Measurements from ENCODE around the gene VWA2. TPM values are rescaled to one million over a fixed set of nuclear protein-coding genes. Genes with fewer than 3 reads are reported as not detected.

VWA2 gene
- total and polyA plus RNA-seq, 10 of the 15 experiments (the other 5 are each of a cell fraction or from before 2014, with no cell fraction given), result 0.03 TPM; not detected in 9

DNA sequence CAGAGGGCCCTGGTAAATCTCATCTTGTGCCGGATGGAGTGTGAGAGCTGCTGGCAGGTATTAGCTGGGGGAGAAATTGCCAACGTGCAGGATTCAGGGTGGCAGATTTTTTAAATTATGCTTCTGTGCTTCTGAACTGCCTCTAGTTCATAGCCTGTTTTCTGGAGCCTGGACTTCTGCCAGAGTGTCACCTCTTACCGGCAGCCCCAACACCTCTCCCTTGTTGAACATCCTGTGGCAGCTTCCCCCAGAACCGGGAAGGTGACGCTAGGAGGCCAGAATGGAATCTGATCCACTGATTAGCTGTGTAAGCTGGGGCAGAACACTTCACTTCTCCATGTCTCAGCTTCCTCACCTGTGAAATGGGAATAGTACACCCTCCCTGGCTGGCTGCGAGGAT is 5.1 kb downstream of the VWA2 start:
- POLR2A ChIA-PET, result interaction anchor here (0.8 kb wide), 1 partner anchor 15 kb away, joined by 3 read pairs; no protein-coding TSS in a partner anchor
- CTCF ChIA-PET, result interaction anchor here (0.6 to 0.7 kb wide), 2 partner anchors 446 to 462 kb away, joined by 3 read pairs; no protein-coding TSS in a partner anchor
- no peak for ATAC-seq
- H3K9ac ChIP-seq (ENCODE audit: control insufficient read depth, insufficient read depth, low read length), result no peak overlapping the region
- no peaks in the 10 kb centered on the region for H3K9me3 ChIP-seq (replicated peaks; ENCODE audit: control insufficient read depth, insufficient read depth, low read length)
- BruUV-seq (replicated peaks), result no TSS peak
- RAD21 ChIA-PET (ENCODE audit: unreplicated experiment), result no interaction called here
- no peak overlapping the region for H3K27ac ChIP-seq (ENCODE audit: control insufficient read depth, insufficient read depth)
- H2AFZ ChIP-seq (ENCODE audit: control insufficient read depth, low read depth, low read length), result no peak overlapping the region
- H3K4me1 ChIP-seq (ENCODE audit: control insufficient read depth, insufficient read depth, low read length), result no peaks in the 10 kb centered on the region
- H4K20me1 ChIP-seq (ENCODE audit: control insufficient read depth, insufficient read depth), result no peaks in the 10 kb centered on the region
- no peak for TF ChIP-seq SIN3A (IDR thresholded peaks at IDR 0.05; ENCODE audit: low read depth, low read length)
- no peak for TF ChIP-seq MYB (IDR thresholded peaks at IDR 0.05; ENCODE audit: borderline replicate concordance, low read depth, low read length)
- TF ChIP-seq, protein P1, sequence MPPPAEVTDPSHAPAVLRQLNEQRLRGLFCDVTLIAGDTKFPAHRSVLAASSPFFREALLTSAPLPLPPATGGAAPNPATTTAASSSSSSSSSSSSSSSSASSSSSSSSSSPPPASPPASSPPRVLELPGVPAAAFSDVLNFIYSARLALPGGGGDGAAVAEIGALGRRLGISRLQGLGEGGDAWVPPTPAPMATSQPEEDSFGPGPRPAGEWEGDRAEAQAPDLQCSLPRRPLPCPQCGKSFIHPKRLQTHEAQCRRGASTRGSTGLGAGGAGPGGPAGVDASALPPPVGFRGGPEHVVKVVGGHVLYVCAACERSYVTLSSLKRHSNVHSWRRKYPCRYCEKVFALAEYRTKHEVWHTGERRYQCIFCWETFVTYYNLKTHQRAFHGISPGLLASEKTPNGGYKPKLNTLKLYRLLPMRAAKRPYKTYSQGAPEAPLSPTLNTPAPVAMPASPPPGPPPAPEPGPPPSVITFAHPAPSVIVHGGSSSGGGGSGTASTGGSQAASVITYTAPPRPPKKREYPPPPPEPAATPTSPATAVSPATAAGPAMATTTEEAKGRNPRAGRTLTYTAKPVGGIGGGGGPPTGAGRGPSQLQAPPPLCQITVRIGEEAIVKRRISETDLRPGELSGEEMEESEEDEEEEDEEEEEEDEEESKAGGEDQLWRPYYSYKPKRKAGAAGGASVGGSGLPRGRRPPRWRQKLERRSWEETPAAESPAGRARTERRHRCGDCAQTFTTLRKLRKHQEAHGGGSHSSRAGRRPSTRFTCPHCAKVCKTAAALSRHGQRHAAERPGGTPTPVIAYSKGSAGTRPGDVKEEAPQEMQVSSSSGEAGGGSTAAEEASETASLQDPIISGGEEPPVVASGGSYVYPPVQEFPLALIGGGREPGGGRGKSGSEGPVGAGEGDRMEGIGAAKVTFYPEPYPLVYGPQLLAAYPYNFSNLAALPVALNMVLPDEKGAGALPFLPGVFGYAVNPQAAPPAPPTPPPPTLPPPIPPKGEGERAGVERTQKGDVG (CRISPR knock-in tag; IDR thresholded peaks at IDR 0.05), result no peak
- no peak for TF ChIP-seq JUND (IDR thresholded peaks at IDR 0.05; ENCODE audit: low read depth, low read length)
- TF ChIP-seq, protein P2, sequence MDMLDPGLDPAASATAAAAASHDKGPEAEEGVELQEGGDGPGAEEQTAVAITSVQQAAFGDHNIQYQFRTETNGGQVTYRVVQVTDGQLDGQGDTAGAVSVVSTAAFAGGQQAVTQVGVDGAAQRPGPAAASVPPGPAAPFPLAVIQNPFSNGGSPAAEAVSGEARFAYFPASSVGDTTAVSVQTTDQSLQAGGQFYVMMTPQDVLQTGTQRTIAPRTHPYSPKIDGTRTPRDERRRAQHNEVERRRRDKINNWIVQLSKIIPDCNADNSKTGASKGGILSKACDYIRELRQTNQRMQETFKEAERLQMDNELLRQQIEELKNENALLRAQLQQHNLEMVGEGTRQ (IDR thresholded peaks at IDR 0.05; ENCODE audit: borderline replicate concordance, low read depth, low read length), result no peak
- no peak for TF ChIP-seq RB1 (IDR thresholded peaks at IDR 0.05; ENCODE audit: borderline replicate concordance)
- TF ChIP-seq ATF7 (IDR thresholded peaks at IDR 0.05; ENCODE audit: low read depth), result no peak
- TF ChIP-seq MTA3 (IDR thresholded peaks at IDR 0.05; ENCODE audit: borderline replicate concordance, low read length), result no peak
- TF ChIP-seq IKZF2 (IDR thresholded peaks at IDR 0.05), result no peak
- no peaks in the 10 kb centered on the region for H3K79me2 ChIP-seq (ENCODE audit: control insufficient read depth, insufficient read depth, low read length)
- H3K4me2 ChIP-seq (ENCODE audit: control insufficient read depth, insufficient read depth), result no peak overlapping the region
- peaks cover 9 to 10% of the 10 kb centered on the region in 2 experiments for H3K27me3 ChIP-seq (replicated peaks in 1 of 2; ENCODE audit: control insufficient read depth in 2 of 2, insufficient read depth in 2 of 2, low read length in 1 of 2)
- SMC1A ChIA-PET (ENCODE audit: uncharacterized antibody, unreplicated experiment), result no interaction called here
- WGBS (ENCODE audit: insufficient coverage, insufficient replicate concordance, low lambda C conversion rate, missing lambda C conversion rate), result 29% methylated on average over 6 of the region's 6 CpGs
- H3K36me3 ChIP-seq (ENCODE audit: control insufficient read depth in 2 of 2, insufficient read depth in 2 of 2, low read length in 1 of 2), result no peaks in the 10 kb centered on the region
- FAIRE-seq, result no peak
- no peak for DNase-seq (ENCODE audit: low read depth, low spot score)
- H3K4me3 ChIP-seq, result no peak overlapping the region
- in situ Hi-C loops (cut with MboI) (no loop called here), intact Hi-C loops (cut with micrococcal nuclease; ENCODE audit: unreplicated experiment) (no loop called here)
